ENCODE results near the gene CTSE. TPM values are rescaled to one million over a fixed set of nuclear protein-coding genes. Genes with fewer than 3 reads are reported as not detected.
A peak's percentile ranks its signal among the peaks of the same experiment; 100 is the strongest.

The CTSE gene
- total and polyA plus RNA-seq, 2 of the 8 experiments (the other 6 are each of a cell fraction or from before 2014, with no cell fraction given) = 0.03 TPM; not detected in 1

DNA sequence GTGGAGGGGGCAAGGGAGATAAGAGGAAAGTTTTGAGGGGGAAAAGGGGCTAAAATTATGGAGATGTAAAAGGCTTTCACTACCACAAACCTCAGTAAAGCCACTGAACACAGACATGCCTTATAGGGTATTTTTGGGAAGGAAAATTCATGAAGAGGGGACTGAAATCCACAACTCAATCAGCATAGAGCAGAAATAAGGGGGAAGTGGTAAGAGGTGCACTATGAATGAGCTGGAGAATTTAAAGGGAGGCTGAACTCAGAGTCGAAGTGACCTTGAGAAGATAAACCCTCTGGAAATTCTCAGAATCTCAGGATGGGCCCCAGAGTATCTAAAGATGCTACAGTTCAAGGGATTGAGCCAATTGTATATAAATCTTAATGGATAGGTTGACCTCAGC, 44.6 kb upstream of the CTSE start:
- Histone ChIP-seq H3K27ac (ENCODE audit: low read depth, low read length) (no peak overlapping the region), H4K20me1 (replicated peaks in 1 of 2; ENCODE audit: control insufficient read depth in 1 of 2, insufficient read depth in 2 of 2, low read length in 2 of 2) (no peaks in the 10 kb centered on the region), H3K27me3 (replicated peaks in 1 of 4; ENCODE audit: control insufficient read depth in 3 of 4, extremely low read depth in 1 of 4, insufficient read depth in 3 of 4, low read length in 3 of 4) (no peaks in the 10 kb centered on the region), H2BK120ac (replicated peaks; ENCODE audit: low read depth, low read length) (no peak overlapping the region), H2BK12ac (ENCODE audit: low read depth, low read length) (no peak overlapping the region), H3K79me2 (ENCODE audit: control insufficient read depth in 1 of 2, insufficient read depth in 2 of 2, low read length in 2 of 2) (no peaks in the 10 kb centered on the region), H2BK20ac (ENCODE audit: low read length) (no peak overlapping the region), H2BK5ac (ENCODE audit: low read depth, low read length) (no peak overlapping the region), H3K36me3 (ENCODE audit: control insufficient read depth in 2 of 4, insufficient read depth in 4 of 4, low read length in 3 of 4) (no peaks in the 10 kb centered on the region), H4K5ac (ENCODE audit: insufficient read length, low read depth, low read length) (no peak overlapping the region), H3K79me1 (ENCODE audit: low read depth, low read length) (no peaks in the 10 kb centered on the region), H2BK15ac (ENCODE audit: low read length) (no peak overlapping the region), H4K8ac (ENCODE audit: extremely low read depth, insufficient read depth, low read length) (no peak overlapping the region), H3K14ac (ENCODE audit: insufficient read length) (no peak overlapping the region), H3K9me3 (ENCODE audit: insufficient read depth in 2 of 2, low read depth in 1 of 2, low read length in 1 of 2) (peaks cover 0 to 4% of the 10 kb centered on the region in 2 experiments; a peak in 1 of 4 replicates), H3K56ac (replicated peaks; ENCODE audit: insufficient read length, low read depth, low read length) (no peak overlapping the region), H3K23ac (ENCODE audit: insufficient read length) (no peak overlapping the region), H3K4me1 (replicated peaks in 1 of 4; ENCODE audit: control insufficient read depth in 3 of 4, insufficient read depth in 4 of 4, low read length in 3 of 4) (no peaks in the 10 kb centered on the region), H3K4me2 (ENCODE audit: insufficient read depth in 1 of 2, low read depth in 2 of 2, low read length in 2 of 2) (no peak overlapping the region), H3K9ac (replicated peaks in 1 of 4; ENCODE audit: extremely low read depth in 1 of 4, low read depth in 3 of 4, low read length in 3 of 4) (no peak overlapping the region), H3K18ac (ENCODE audit: extremely low read depth, low read length) (no peak overlapping the region), H2AFZ (ENCODE audit: low read length) (no peak overlapping the region), H4K91ac (replicated peaks; ENCODE audit: insufficient read length, low read length) (no peak overlapping the region), H2AK5ac (ENCODE audit: low read depth, low read length) (no peak overlapping the region), H3K4ac (replicated peaks; ENCODE audit: insufficient read length, low read depth, low read length) (no peak overlapping the region), H3K4me3 (ENCODE audit: extremely low read depth in 1 of 4, insufficient read depth in 2 of 4, low read depth in 3 of 4, low read length in 4 of 4) (no peak overlapping the region), H3K23me2 (ENCODE audit: low read depth, low read length) (no peaks in the 10 kb centered on the region; the same call in 1 of the 2 replicates)
- DNase-seq (ENCODE audit: low read depth in 1 of 2, low spot score in 2 of 2) = peak in 1 of 2 experiments; percentile 4
- 75% methylated on average over 1 of the region's 1 CpG; no CpG with 5 or more reads in 1 of the 2 experiments for WGBS, 2 experiments (ENCODE audit: extremely low coverage in 1 of 2, insufficient coverage in 1 of 2, insufficient read length in 1 of 2, insufficient replicate concordance in 2 of 2, low coverage in 1 of 2, low lambda C conversion rate in 2 of 2, missing lambda C conversion rate in 1 of 2)
- TF ChIP-seq POLR2A (IDR thresholded peaks at IDR 0.05; ENCODE audit: control extremely low read depth in 1 of 2, low read depth in 2 of 2, low read length in 2 of 2) (no peak), KDM4A (IDR thresholded peaks at IDR 0.05; ENCODE audit: low read depth, low read length, severe bottlenecking) (no peak), SP1 (IDR thresholded peaks at IDR 0.05; ENCODE audit: low read depth, low read length) (no peak), KDM5A (IDR thresholded peaks at IDR 0.05; ENCODE audit: low read length) (no peak), JUN (IDR thresholded peaks at IDR 0.05; ENCODE audit: low read depth, low read length) (no peak), RFX5 (IDR thresholded peaks at IDR 0.05; ENCODE audit: borderline replicate concordance, low read depth, low read length) (no peak), TEAD4 (IDR thresholded peaks at IDR 0.05; ENCODE audit: low read depth, low read length) (no peak), ZNF274 (IDR thresholded peaks at IDR 0.05; ENCODE audit: borderline replicate concordance, extremely low read depth, low read length) (no peak), EGR1 (IDR thresholded peaks at IDR 0.05; ENCODE audit: borderline replicate concordance, low read depth, low read length) (no peak), RBBP5 (IDR thresholded peaks at IDR 0.05; ENCODE audit: borderline replicate concordance, low read depth, low read length) (no peak), GTF2F1 (IDR thresholded peaks at IDR 0.05; ENCODE audit: borderline replicate concordance, low read depth, low read length) (no peak), SIRT6 (IDR thresholded peaks at IDR 0.05; ENCODE audit: low read length) (no peak), HDAC2 (IDR thresholded peaks at IDR 0.05; ENCODE audit: borderline replicate concordance in 1 of 2, low read depth in 2 of 2, low read length in 2 of 2) (no peak), HDAC6 (IDR thresholded peaks at IDR 0.05; ENCODE audit: low read depth, low read length) (no peak)
- TF ChIP-seq, protein P1, sequence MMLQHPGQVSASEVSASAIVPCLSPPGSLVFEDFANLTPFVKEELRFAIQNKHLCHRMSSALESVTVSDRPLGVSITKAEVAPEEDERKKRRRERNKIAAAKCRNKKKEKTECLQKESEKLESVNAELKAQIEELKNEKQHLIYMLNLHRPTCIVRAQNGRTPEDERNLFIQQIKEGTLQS (IDR thresholded peaks at IDR 0.05; ENCODE audit: insufficient read depth, low read depth, low read length) = no peak
- no peak for FAIRE-seq
- ChIA-PET POLR2A (ENCODE audit: partially characterized antibody) (no interaction called here), CTCF (ENCODE audit: partially characterized antibody) (interaction anchor here (0.8 to 2.1 kb wide), 2 partner anchors 13 to 37 kb away, joined by 3 to 8 read pairs; no protein-coding TSS in a partner anchor)

Data from H1 (cell line).